Uterus (tissue), 2 donors: ENCODE measurements around the gene STX18.

Experiments
- POLR2A ChIP-seq, 2 donors: fragments of 450-650 bp; IDR thresholded peaks; one replicate each; pipeline ENCODE4 v1.6.1; 2016; ENCODE audit warnings: antibody characterized with exemption in 2 of 2, mild to moderate bottlenecking in 1 of 2, moderate library complexity in 1 of 2
- TF ChIP-seq, protein P1 (sequence below), 4 experiments: fragments of 200-600 bp in 2 of 4; fragments of 450-650 bp in 2 of 4; sonication (generic) in 2 of 4; IDR thresholded peaks; one replicate each; pipeline ENCODE4 v1.5.1; 2016 to 2019; ENCODE audit warnings: antibody characterized with exemption in 4 of 4, mild to moderate bottlenecking in 2 of 4, moderate library complexity in 1 of 4

DNA sequence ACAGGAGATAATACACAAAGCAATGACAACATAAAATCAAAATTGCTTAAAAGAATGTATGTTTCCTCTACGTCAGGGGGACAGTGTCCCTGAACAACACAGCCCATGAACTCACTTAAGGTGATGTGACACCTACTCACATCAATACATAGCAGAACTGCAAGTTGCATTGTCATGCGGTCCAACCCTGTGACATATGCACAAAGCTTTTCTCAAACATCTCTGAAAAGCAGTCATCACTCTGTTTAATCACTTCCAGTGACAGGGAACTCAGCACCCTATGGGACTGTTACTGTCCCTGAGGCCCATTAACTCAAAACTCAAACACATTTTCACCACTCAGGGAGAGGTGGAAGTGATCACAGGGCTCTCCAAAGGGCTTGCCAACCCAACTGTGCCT lies 2.4 kb downstream of the STX18 start:
- TF ChIP-seq, protein P1, sequence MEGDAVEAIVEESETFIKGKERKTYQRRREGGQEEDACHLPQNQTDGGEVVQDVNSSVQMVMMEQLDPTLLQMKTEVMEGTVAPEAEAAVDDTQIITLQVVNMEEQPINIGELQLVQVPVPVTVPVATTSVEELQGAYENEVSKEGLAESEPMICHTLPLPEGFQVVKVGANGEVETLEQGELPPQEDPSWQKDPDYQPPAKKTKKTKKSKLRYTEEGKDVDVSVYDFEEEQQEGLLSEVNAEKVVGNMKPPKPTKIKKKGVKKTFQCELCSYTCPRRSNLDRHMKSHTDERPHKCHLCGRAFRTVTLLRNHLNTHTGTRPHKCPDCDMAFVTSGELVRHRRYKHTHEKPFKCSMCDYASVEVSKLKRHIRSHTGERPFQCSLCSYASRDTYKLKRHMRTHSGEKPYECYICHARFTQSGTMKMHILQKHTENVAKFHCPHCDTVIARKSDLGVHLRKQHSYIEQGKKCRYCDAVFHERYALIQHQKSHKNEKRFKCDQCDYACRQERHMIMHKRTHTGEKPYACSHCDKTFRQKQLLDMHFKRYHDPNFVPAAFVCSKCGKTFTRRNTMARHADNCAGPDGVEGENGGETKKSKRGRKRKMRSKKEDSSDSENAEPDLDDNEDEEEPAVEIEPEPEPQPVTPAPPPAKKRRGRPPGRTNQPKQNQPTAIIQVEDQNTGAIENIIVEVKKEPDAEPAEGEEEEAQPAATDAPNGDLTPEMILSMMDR (IDR thresholded peaks at IDR 0.05) = no peak
- TF ChIP-seq POLR2A (IDR thresholded peaks at IDR 0.05) = no peak
